GM10248 (cell line): Measurements from ENCODE around the gene INKA2.
A peak's percentile ranks its signal among the peaks of the same experiment; 100 is the strongest.

ENCODE experiments used
- CTCF ChIA-PET: fragments of 300-600 bp; sonication (Branson Sonifier 250); formaldehyde crosslinking; extraction: SDS; loops from one replicate; lab custom pipeline; 2021; ENCODE audit warnings: antibody characterized with exemption; lab: Yijun Ruan, JAX
- POLR2A ChIA-PET: fragments of 350-650 bp; sonication (Branson Sonifier 250); formaldehyde crosslinking; extraction: SDS; loops from one replicate; lab custom pipeline; 2020; ENCODE audit warnings: antibody characterized with exemption; lab: Yijun Ruan, JAX
- DNase-seq: peaks from one replicate; pipeline ENCODE4 v3.0.0; 2012; ENCODE audit errors: extremely low spot score
- CTCF ChIP-seq: IDR thresholded peaks from 2 replicates; pipeline ENCODE4 v1.5.1; 2012; ENCODE audit warnings: mild to moderate bottlenecking, low read depth; ENCODE audit errors: extremely low read depth, missing control alignments, control extremely low read depth

Gene INKA2

GRCh38 chr1:111739925-111740765, 950 bp upstream of the INKA2 start:
- TF ChIP-seq CTCF, result peak; percentile 17
- ChIA-PET POLR2A (interaction anchor here (1.0 kb wide), 1 partner anchor 15 kb away, joined by 3 read pairs; no protein-coding TSS in a partner anchor), CTCF (interaction anchor here (1.1 to 6.6 kb wide), 4 partner anchors 15 to 232 kb away, joined by 4 to 51 read pairs (median 16); partner anchors contain the start of gene DDX20)
- no peak for DNase-seq

GRCh38 chr1:111738436-111739193, 580 bp downstream of the INKA2 start:
- ChIA-PET CTCF (interaction anchor here (0.9 to 8.8 kb wide), 10 partner anchors 8 to 546 kb away, joined by 3 to 79 read pairs (median 10); partner anchors contain the start of gene DDX20), POLR2A (interaction anchor here (0.6 to 1.0 kb wide), 3 partner anchors 16 to 776 kb away, joined by 3 to 4 read pairs (median 3); no protein-coding TSS in a partner anchor)
- DNase-seq, result peak; percentile 60
- no peak for TF ChIP-seq CTCF

GRCh38 chr1:111738133-111738435, 1.1 kb downstream of the INKA2 start:
- CTCF ChIA-PET, result interaction anchor here (1.9 to 8.8 kb wide), 6 partner anchors 8 to 230 kb away, joined by 6 to 79 read pairs (median 19); no protein-coding TSS in a partner anchor
- POLR2A ChIA-PET, result interaction anchor here (0.6 to 0.9 kb wide), 2 partner anchors 17 to 776 kb away, joined by 3 to 4 read pairs; no protein-coding TSS in a partner anchor

GRCh38 chr1:111737216-111738132, 1.7 kb downstream of the INKA2 start:
- DNase-seq, result no peak
- ChIA-PET POLR2A (interaction anchor here (0.6 to 0.9 kb wide), 2 partner anchors 17 to 775 kb away, joined by 3 to 4 read pairs; no protein-coding TSS in a partner anchor), CTCF (interaction anchor here (1.3 to 8.8 kb wide), 9 partner anchors 9 to 230 kb away, joined by 3 to 79 read pairs (median 16); partner anchors contain the start of gene DDX20)
- no peak for TF ChIP-seq CTCF

More at GRCh38 chr1:111738133-111738435, 1.1 kb downstream of the INKA2 start:
- no peak for DNase-seq
- TF ChIP-seq CTCF, result no peak

- CTCF ChIA-PET, result interaction anchor here (1.3 to 8.8 kb wide), 8 partner anchors 10 to 229 kb away, joined by 3 to 79 read pairs (median 18); partner anchors contain the start of gene DDX20
- POLR2A ChIA-PET, result no interaction called here
- DNase-seq, result no peak
- TF ChIP-seq CTCF, result no peak
These were observed 2.5 kb downstream of the INKA2 start for GRCh38 chr1:111736548-111737215.
